H9 (cell line): ENCODE results near the gene CKS1B. TPM values are rescaled to one million over a fixed set of nuclear protein-coding genes. Genes with fewer than 3 reads are reported as not detected.

ENCODE experiments used
- DNase-seq: peaks from one replicate; pipeline ENCODE4 v3.0.0-alpha.2; 2017
- H2AFZ ChIP-seq: one replicate; pipeline ENCODE4 v1.6.1; 2013; ENCODE audit warnings: mild to moderate bottlenecking, low read length, control low read depth, moderate library complexity
- H2AK5ac ChIP-seq: 2 replicates; pipeline ENCODE4 v1.6.1; 2013; ENCODE audit warnings: low read length, control low read depth, mixed read lengths; ENCODE audit not compliant: insufficient read length
- H2BK120ac ChIP-seq: one replicate; pipeline ENCODE4 v1.6.1; 2013; ENCODE audit warnings: low read depth, mild to moderate bottlenecking, low read length, control low read depth, inconsistent platforms; ENCODE audit not compliant: poor library complexity, severe bottlenecking
- H2BK12ac ChIP-seq: 2 replicates; pipeline ENCODE4 v1.6.1; 2013; ENCODE audit warnings: low read length, control low read depth, mixed read lengths, low read depth; ENCODE audit not compliant: insufficient read length
- H2BK15ac ChIP-seq: 2 replicates; pipeline ENCODE4 v1.6.1; 2013; ENCODE audit warnings: low read depth, low read length, control low read depth
- H2BK20ac ChIP-seq: one replicate; pipeline ENCODE4 v1.6.1; 2013; ENCODE audit warnings: low read depth, mild to moderate bottlenecking, low read length, control low read depth, inconsistent platforms; ENCODE audit not compliant: poor library complexity, severe bottlenecking
- H2BK5ac ChIP-seq: 2 replicates; pipeline ENCODE4 v1.6.1; 2013; ENCODE audit warnings: low read length, control low read depth, mixed read lengths; ENCODE audit not compliant: insufficient read length
- H3K14ac ChIP-seq: 2 replicates; pipeline ENCODE4 v1.6.1; 2013; ENCODE audit warnings: low read length, control low read depth; ENCODE audit not compliant: insufficient read depth
- H3K18ac ChIP-seq: 2 replicates; pipeline ENCODE4 v1.6.1; 2013; ENCODE audit warnings: low read depth, mild to moderate bottlenecking, mixed read lengths, low read length, control low read depth; ENCODE audit not compliant: insufficient read length
- H3K23ac ChIP-seq: 2 replicates; pipeline ENCODE4 v1.6.1; 2013; ENCODE audit warnings: low read length, control low read depth, mixed read lengths, low read depth; ENCODE audit not compliant: insufficient read length
- H3K23me2 ChIP-seq: 2 replicates; pipeline ENCODE4 v1.6.1; 2013; ENCODE audit warnings: low read depth, mild to moderate bottlenecking, mixed read lengths, low read length, control low read depth; ENCODE audit not compliant: insufficient read length, poor library complexity, severe bottlenecking
- H3K27ac ChIP-seq: 2 replicates; pipeline ENCODE4 v1.5.1; 2013; ENCODE audit warnings: low read length, control low read depth, mixed read lengths, low read depth; ENCODE audit not compliant: insufficient read length
- H3K27me3 ChIP-seq: 2 replicates; pipeline ENCODE4 v1.6.1; 2013; ENCODE audit warnings: low read length, control low read depth, inconsistent platforms; ENCODE audit not compliant: insufficient read depth
- H3K4ac ChIP-seq: 2 replicates; pipeline ENCODE4 v1.6.1; 2013; ENCODE audit warnings: low read depth, mild to moderate bottlenecking, control low read depth, inconsistent platforms, low read length, moderate library complexity
- H3K4me1 ChIP-seq: 2 replicates; pipeline ENCODE4 v1.6.1; 2013; ENCODE audit warnings: low read length, control low read depth, inconsistent platforms; ENCODE audit not compliant: insufficient read depth
- H3K4me2 ChIP-seq: 2 replicates; pipeline ENCODE4 v1.6.1; 2013; ENCODE audit warnings: low read length, control low read depth, mixed read lengths; ENCODE audit not compliant: insufficient read length, insufficient read depth
- H3K56ac ChIP-seq: 2 replicates; pipeline ENCODE4 v1.6.1; 2013; ENCODE audit warnings: low read depth, mild to moderate bottlenecking, mixed read lengths, low read length, control low read depth; ENCODE audit not compliant: insufficient read length
- H3K79me1 ChIP-seq: 2 replicates; pipeline ENCODE4 v1.6.1; 2013; ENCODE audit warnings: low read depth, mild to moderate bottlenecking, moderate library complexity, low read length, control low read depth, inconsistent platforms; ENCODE audit not compliant: insufficient read depth, poor library complexity, severe bottlenecking
- H3K79me2 ChIP-seq: 2 replicates; pipeline ENCODE4 v1.6.1; 2013; ENCODE audit warnings: low read length, control low read depth, inconsistent platforms; ENCODE audit not compliant: insufficient read depth
- H3K9ac ChIP-seq: 2 replicates; pipeline ENCODE4 v1.6.1; 2013; ENCODE audit warnings: low read length, control low read depth, mixed read lengths; ENCODE audit not compliant: insufficient read length; ENCODE audit errors: extremely low read depth
- H3K9me3 ChIP-seq: one replicate; pipeline ENCODE4 v1.6.1; 2013; ENCODE audit warnings: low read depth, low read length, inconsistent platforms; ENCODE audit not compliant: control insufficient read depth
- H3T11ph ChIP-seq: one replicate; pipeline ENCODE4 v1.6.1; 2013; ENCODE audit warnings: mild to moderate bottlenecking, low read length, control low read depth, inconsistent platforms
- H4K20me1 ChIP-seq: one replicate; pipeline ENCODE4 v1.6.1; 2013; ENCODE audit not compliant: control insufficient read depth, insufficient read length, insufficient read depth
- H4K5ac ChIP-seq: 2 replicates; pipeline ENCODE4 v1.6.1; 2013; ENCODE audit warnings: low read depth, mild to moderate bottlenecking, mixed read lengths, low read length, control low read depth; ENCODE audit not compliant: insufficient read length
- H4K8ac ChIP-seq: replicated peaks from 2 replicates; pipeline ENCODE4 v1.6.1; 2013; ENCODE audit warnings: low read length, control low read depth, mixed read lengths, low read depth; ENCODE audit not compliant: insufficient read length
- H4K91ac ChIP-seq: 2 replicates; pipeline ENCODE4 v1.6.1; 2013; ENCODE audit warnings: low read depth, mild to moderate bottlenecking, moderate library complexity, mixed read lengths, low read length, control low read depth; ENCODE audit not compliant: insufficient read length
- H3K27ac Mint-ChIP-seq, 3 experiments: 2 replicates in 2 of 3; 3 replicates in 1 of 3; pipeline ENCODE4 v1.8.0; 2020 to 2021; ENCODE audit warnings: mixed read lengths in 3 of 3, mild to moderate bottlenecking in 1 of 3, moderate library complexity in 1 of 3
- H3K27me3 Mint-ChIP-seq: 2 replicates; pipeline ENCODE4 v1.8.0; 2021; ENCODE audit warnings: low read depth, mild to moderate bottlenecking, moderate library complexity, mixed read lengths
- H3K36me3 Mint-ChIP-seq, 3 experiments: 2 replicates in 2 of 3; 3 replicates in 1 of 3; pipeline ENCODE4 v1.8.0; 2020 to 2021; ENCODE audit warnings: low read depth in 3 of 3, mixed read lengths in 3 of 3; ENCODE audit not compliant: insufficient read depth in 1 of 3
- H3K4me1 Mint-ChIP-seq, 2 experiments: 2 replicates each; pipeline ENCODE4 v1.8.0; 2020; ENCODE audit warnings: mixed read lengths in 2 of 2
- H3K4me3 Mint-ChIP-seq, 2 experiments: 2 replicates in 1 of 2; 3 replicates in 1 of 2; pipeline ENCODE4 v1.8.0; 2020 to 2021; ENCODE audit warnings: mild to moderate bottlenecking in 2 of 2, mixed read lengths in 2 of 2, moderate library complexity in 1 of 2
- H3K9me3 Mint-ChIP-seq, 2 experiments: 2 replicates in 1 of 2; 3 replicates in 1 of 2; pipeline ENCODE4 v1.8.0; 2020; ENCODE audit warnings: mild to moderate bottlenecking in 2 of 2, mixed read lengths in 2 of 2, moderate library complexity in 1 of 2
- WGBS: extraction: QIAGEN DNeasy Blood & Tissue Kit; methylation state at CpG from one replicate; pipeline ENCODE4 v1.1.7; 2013; ENCODE audit warnings: missing lambda C conversion rate, low lambda C conversion rate, mixed read lengths; ENCODE audit not compliant: insufficient read length; ENCODE audit errors: extremely low coverage; 5-methylcytosine and 5-hydroxymethylcytosine counted together
- total RNA-seq: library from RNA; stranded (reverse); gene quantifications from 2 replicates; pipeline ENCODE4 v1.2.1, GENCODE V29; 2021
- TF ChIP-seq, protein P1 (sequence below): fragments of 200-600 bp; sonication (generic); conservative IDR thresholded peaks from 3 replicates; pipeline ENCODE4 v1.8.0; 2021; ENCODE audit warnings: antibody characterized with exemption, mild to moderate bottlenecking

The CKS1B gene
- total RNA-seq, 1 experiment from 2014 or later: 279 TPM

DNA sequence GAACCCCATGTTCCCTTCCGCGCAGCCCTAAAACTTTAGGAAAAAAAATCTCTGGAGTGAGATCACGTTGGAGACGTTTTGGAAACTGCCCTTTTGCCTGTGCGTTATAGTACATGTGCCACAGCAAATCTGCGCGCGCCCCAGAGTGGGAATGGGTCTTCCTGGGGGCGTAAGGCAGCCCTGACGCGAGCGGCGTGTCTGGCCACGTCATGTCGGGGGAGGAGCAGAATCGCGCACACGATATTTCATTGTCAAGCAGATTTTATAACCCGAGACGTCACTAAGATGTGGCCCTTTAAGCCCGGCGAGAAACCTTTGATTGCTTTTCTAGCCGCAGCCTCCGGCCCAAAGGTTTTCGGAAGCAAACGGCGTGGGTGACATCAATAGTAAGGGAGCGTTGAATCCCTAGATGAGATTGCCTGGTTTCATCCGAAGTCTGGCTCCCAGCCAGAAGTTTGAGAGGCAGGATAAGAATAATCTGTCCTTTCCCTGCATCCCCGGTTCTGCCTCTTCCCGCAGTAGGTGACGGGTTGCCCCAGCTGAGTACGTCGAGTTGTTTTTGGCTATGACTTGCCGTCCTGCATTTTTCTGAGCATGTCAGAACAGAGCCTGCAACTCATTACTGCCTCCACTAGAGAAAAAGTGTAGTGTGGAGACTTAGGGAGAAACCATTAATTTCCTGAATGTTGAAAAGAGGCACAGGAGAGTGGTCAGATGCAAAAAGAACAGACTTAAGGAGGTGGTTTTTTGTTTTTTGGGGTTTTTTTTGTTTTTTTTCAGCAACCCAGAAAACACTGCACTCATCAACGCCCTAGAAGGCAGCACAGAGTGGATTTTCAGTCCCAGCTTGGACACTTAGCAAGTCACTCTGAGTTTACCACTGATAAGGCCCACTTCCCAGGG, 37.1 kb upstream of the CKS1B start:
- Histone ChIP-seq H3K4ac (no peak overlapping the region), H3T11ph (no peak overlapping the region), H3K27me3 (no peaks in the 10 kb centered on the region), H3K4me1 (peaks cover 3% of the 10 kb centered on the region), H3K9me3 (no peaks in the 10 kb centered on the region), H4K5ac (peak overlapping the region; percentile 84), H3K27ac (peak overlapping the region; percentile 74), H3K18ac (peak overlapping the region; percentile 98), H2BK15ac (no peak overlapping the region), H3K56ac (peak overlapping the region; percentile 48), H3K4me2 (peak overlapping the region; percentile 93), H3K79me2 (no peaks in the 10 kb centered on the region), H2BK5ac (peak overlapping the region; percentile 66), H2AK5ac (no peak overlapping the region), H3K14ac (peak overlapping the region; percentile 98; the same call in 1 of the 2 replicates), H3K9ac (peak overlapping the region; percentile 96), H2BK120ac (peak overlapping the region; percentile 95), H3K79me1 (no peaks in the 10 kb centered on the region), H3K23ac (no peak overlapping the region), H4K20me1 (no peaks in the 10 kb centered on the region), H2BK12ac (peak overlapping the region; percentile 70), H3K23me2 (peaks cover 11% of the 10 kb centered on the region), H2AFZ (peak overlapping the region; percentile 66), H2BK20ac (peak overlapping the region; percentile 91), H4K8ac (peak overlapping the region; percentile 22), H4K91ac (peak overlapping the region; percentile 0)
- Mint-ChIP-seq H3K36me3 (no peaks in the 10 kb centered on the region; a peak in 1 of 7 replicates), H3K4me3 (peak overlapping the region; percentile 81 to 93), H3K27ac (peak overlapping the region; percentile 99 to 100 (median 99)), H3K9me3 (no peaks in the 10 kb centered on the region; a peak in 2 of 5 replicates), H3K4me1 (peaks cover 30 to 32% of the 10 kb centered on the region in 2 experiments), H3K27me3 (no peaks in the 10 kb centered on the region; the same call in 1 of the 2 replicates)
- WGBS: no CpG with 5 or more reads among the region's 36 CpGs
- TF ChIP-seq, protein P1, sequence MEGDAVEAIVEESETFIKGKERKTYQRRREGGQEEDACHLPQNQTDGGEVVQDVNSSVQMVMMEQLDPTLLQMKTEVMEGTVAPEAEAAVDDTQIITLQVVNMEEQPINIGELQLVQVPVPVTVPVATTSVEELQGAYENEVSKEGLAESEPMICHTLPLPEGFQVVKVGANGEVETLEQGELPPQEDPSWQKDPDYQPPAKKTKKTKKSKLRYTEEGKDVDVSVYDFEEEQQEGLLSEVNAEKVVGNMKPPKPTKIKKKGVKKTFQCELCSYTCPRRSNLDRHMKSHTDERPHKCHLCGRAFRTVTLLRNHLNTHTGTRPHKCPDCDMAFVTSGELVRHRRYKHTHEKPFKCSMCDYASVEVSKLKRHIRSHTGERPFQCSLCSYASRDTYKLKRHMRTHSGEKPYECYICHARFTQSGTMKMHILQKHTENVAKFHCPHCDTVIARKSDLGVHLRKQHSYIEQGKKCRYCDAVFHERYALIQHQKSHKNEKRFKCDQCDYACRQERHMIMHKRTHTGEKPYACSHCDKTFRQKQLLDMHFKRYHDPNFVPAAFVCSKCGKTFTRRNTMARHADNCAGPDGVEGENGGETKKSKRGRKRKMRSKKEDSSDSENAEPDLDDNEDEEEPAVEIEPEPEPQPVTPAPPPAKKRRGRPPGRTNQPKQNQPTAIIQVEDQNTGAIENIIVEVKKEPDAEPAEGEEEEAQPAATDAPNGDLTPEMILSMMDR: no peak
- DNase-seq: peak; percentile 88
